HFF-Myc (cell line): Measurements from ENCODE around the gene SLC15A5.

Experiments
- DNase-seq: peaks from one replicate; pipeline ENCODE4 v3.0.0-alpha.2; 2011; ENCODE audit warnings: low read depth; ENCODE audit errors: extremely low read depth
- H3K4me3 ChIP-seq: replicated peaks from 2 replicates; pipeline ENCODE4 v1.5.1; 2011; ENCODE audit warnings: low read depth, mild to moderate bottlenecking, control low read depth, low read length
- TF ChIP-seq, protein P1 (sequence below): IDR thresholded peaks from 2 replicates; pipeline ENCODE4 v1.5.1; 2012; ENCODE audit warnings: mild to moderate bottlenecking, low read depth, low read length, control low read depth; ENCODE audit errors: missing control alignments

The SLC15A5 gene

DNA sequence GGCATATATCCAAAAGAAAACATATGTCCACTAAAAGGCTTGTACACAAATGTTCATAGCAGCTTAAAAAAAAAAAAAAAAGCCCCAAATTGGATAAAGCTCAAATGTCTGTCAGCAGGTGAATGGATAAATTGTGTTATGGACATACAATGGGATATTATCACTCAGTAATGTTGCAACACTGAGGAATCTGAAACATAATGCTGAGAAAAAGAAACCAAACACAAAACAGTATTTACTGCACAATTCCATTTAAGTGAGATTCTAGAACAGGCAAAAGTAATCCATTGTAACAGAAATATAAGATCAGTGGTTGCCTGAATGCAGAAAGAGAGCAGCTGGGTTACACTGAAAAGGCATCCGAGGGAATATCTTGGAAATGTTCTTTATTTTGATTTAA, 117.9 kb downstream of the SLC15A5 start:
- H3K4me3 ChIP-seq = no peak overlapping the region
- TF ChIP-seq, protein P1, sequence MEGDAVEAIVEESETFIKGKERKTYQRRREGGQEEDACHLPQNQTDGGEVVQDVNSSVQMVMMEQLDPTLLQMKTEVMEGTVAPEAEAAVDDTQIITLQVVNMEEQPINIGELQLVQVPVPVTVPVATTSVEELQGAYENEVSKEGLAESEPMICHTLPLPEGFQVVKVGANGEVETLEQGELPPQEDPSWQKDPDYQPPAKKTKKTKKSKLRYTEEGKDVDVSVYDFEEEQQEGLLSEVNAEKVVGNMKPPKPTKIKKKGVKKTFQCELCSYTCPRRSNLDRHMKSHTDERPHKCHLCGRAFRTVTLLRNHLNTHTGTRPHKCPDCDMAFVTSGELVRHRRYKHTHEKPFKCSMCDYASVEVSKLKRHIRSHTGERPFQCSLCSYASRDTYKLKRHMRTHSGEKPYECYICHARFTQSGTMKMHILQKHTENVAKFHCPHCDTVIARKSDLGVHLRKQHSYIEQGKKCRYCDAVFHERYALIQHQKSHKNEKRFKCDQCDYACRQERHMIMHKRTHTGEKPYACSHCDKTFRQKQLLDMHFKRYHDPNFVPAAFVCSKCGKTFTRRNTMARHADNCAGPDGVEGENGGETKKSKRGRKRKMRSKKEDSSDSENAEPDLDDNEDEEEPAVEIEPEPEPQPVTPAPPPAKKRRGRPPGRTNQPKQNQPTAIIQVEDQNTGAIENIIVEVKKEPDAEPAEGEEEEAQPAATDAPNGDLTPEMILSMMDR = no peak
- DNase-seq = no peak

- TF ChIP-seq, protein P1 = no peak
- DNase-seq = no peak
Measured at GRCh38 chr12:16158050-16158449, 119.4 kb downstream of the SLC15A5 start.

DNA sequence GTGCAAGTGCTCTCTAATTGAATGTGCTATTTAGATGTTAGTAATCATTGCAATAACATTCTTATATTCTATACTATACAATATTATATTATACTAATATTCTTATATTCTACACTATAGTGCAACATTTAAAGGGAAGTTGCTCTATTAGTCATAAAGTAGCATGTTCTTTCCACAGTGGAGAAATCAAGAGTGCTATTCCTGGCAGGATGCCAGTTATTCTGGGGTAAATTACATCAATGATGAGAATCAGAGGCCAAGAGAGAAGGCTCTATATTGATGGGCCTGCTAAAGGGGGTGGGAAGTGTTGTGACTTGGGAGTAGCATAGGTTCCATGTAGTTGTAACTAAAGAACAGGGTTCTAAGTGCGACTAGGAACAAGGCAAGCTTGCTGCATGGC, 121.5 kb downstream of the SLC15A5 start:
- no peak for DNase-seq
- TF ChIP-seq, protein P1 = no peak
- H3K4me3 ChIP-seq = no peak overlapping the region

More at GRCh38 chr12:16158050-16158449, 119.4 kb downstream of the SLC15A5 start:
- H3K4me3 ChIP-seq = no peak overlapping the region

DNA sequence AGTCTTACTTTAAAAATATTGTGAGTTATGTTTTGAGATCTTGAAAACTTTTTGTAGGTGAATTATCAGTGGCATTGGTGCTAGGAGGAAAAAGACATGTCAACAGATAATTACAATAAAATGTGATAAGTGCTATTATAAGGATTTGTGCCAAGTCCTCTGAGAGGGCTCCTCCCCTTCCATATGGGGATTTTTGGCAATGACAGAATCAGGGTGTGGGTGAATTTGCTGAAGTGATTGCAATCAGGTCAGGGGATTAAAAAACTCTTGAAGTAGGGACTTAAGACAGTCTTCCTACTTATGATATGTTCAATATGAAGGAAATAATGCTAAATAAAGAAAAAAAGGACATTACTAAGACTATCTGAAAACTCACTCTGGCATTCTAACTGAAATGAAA, 122.5 kb downstream of the SLC15A5 start:
- no peak overlapping the region for H3K4me3 ChIP-seq
- TF ChIP-seq, protein P1 = no peak
- no peak for DNase-seq

DNA sequence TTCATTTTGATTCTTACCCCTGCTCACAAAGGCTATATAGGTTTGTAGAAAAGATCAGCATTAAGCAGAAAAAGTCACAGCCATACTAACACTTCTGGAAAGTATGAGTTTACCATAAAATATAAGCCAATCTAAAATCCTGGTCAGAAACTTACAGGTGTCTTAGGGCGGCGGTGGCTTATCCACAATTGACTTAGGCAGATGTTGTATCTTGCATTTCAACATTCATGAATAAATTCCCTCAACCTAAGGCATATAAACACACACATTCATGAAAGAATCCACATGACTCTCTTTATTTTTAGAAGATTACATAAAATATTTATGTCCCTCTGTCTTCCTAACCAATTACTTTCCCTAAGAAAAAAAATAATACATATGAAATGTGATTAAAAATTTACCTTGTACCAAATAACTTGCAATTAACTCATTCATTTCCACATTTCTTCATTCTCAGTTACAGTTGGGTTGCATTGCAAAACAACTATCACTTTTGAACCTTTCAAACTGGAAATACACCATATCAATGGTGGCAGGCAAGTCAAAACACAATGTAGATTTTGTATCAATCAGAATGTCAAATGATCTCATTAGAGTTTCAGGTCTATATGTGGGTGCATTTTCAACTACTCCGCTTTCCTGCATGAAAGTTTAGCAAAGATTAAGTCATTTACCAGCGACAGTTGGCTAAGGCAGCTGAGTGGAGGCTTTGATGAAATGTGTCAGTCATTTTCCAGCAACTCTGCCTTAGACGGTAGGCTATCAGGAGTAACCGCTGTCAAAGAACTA, 124.4 kb downstream of the SLC15A5 start:
- H3K4me3 ChIP-seq = no peak overlapping the region
- TF ChIP-seq, protein P1 = no peak
- no peak for DNase-seq

DNA sequence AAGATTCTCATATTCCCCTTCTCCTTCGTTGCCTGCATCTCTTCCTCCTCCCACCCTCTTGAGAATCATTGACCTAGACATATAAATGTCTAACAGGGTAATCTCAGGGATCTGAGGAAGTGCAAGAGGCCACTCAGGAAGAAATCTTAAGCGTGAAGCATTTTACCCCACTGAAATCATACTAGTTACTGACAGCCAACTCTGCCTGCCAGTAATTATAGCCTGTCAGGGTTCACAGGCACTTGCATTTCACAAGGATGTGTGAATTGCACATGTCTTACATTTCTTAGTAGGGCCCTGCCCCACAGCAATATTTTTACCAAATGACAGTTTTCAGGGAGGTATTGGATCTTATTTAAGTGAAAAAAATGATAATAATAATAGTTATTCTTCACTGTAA, 127.2 kb downstream of the SLC15A5 start:
- TF ChIP-seq, protein P1 = no peak
- DNase-seq = no peak

More for the DNA sequence above, 127.2 kb downstream of the SLC15A5 start:
- no peak overlapping the region for H3K4me3 ChIP-seq
